Stomach (tissue), 4 donors: ENCODE data around the gene BCL2.

ENCODE experiments used
- CTCF ChIP-seq, 7 experiments: fragments of 450-650 bp in 4 of 7; fragments of 200-600 bp in 3 of 7; sonication (generic) in 3 of 7; IDR thresholded peaks; one replicate each; pipeline ENCODE4 v1.5.1; 2016 to 2019; ENCODE audit warnings: antibody characterized with exemption in 7 of 7, control low read depth in 2 of 7, mild to moderate bottlenecking in 1 of 7
- POLR2AphosphoS5 ChIP-seq, 3 donors: sonication (generic); formaldehyde crosslinking; IDR thresholded peaks; one replicate each; pipeline ENCODE4 v1.6.1; 2016; ENCODE audit warnings: antibody characterized with exemption in 3 of 3

GRCh38 chr18:63320975-63321265 is 1.4 kb upstream of the BCL2 start:
- no peak for TF ChIP-seq CTCF (IDR thresholded peaks at IDR 0.05)
- TF ChIP-seq POLR2AphosphoS5 (IDR thresholded peaks at IDR 0.05) = no peak
